NT2/D1 (cell line): ENCODE measurements around the gene CCDC28A.

ENCODE experiments used
- SUZ12 ChIP-seq: IDR thresholded peaks from 2 replicates; pipeline ENCODE4 v1.6.1; 2011; ENCODE audit not compliant: insufficient read length, insufficient read depth; ENCODE audit errors: extremely low read depth
- ZNF274 ChIP-seq: IDR thresholded peaks from 2 replicates; pipeline ENCODE4 v1.6.1; 2011; ENCODE audit warnings: mild to moderate bottlenecking, low read depth, low read length

DNA sequence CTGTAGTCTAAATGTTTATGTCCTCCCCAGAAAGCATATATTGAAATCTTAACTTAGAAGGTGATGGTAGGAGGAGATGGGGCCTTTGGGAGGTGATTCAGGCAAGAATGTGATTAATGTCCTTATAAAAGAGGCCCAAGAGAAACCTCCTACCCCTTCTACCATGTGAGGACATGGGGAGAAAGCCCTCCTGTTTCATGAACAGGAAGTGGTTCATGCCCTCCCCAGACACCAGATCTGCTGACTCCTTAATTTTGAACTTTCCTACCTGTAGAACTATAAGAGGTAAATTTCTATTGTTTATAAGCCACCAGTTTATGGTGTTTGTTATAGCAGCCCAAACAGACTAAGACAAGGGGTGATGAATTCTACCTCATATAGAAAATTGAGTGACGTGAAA, 13.6 kb downstream of the CCDC28A start:
- no peak for TF ChIP-seq ZNF274
- TF ChIP-seq SUZ12 = no peak
